HepG2 (cell line): Measurements from ENCODE around the gene LILRB5. TPM values are rescaled to one million over a fixed set of nuclear protein-coding genes. Genes with fewer than 3 reads are reported as not detected.

Experiments used
- ATAD3A ChIP-seq: sonication (generic); formaldehyde crosslinking; IDR thresholded peaks from 2 replicates; pipeline ENCODE4 v1.4.0; 2020; ENCODE audit warnings: missing genetic modification reagents
- EP300 ChIP-seq, 3 experiments: sonication (generic) in 1 of 3; formaldehyde crosslinking in 1 of 3; IDR thresholded peaks; 2 replicates each; pipeline versions ENCODE4 v1.5.1 to v1.6.1; 2011 to 2020; ENCODE audit warnings: low read depth in 2 of 3, low read length in 2 of 3, borderline replicate concordance in 1 of 3, improper control_type of control experiment in 1 of 3, mild to moderate bottlenecking in 1 of 3, missing genetic modification reagents in 1 of 3, moderate library complexity in 1 of 3
- FOXA3 ChIP-seq: IDR thresholded peaks from 2 replicates; pipeline ENCODE4 v1.6.1; 2016; ENCODE audit warnings: missing genetic modification reagents, missing compliant biosample characterization
- FOXO1 ChIP-seq: sonication (generic); formaldehyde crosslinking; IDR thresholded peaks from 2 replicates; pipeline ENCODE4 v1.4.0; 2020; ENCODE audit warnings: missing genetic modification reagents
- GATA4 ChIP-seq: sonication (generic); IDR thresholded peaks from 2 replicates; pipeline ENCODE4 v1.6.1; 2016; ENCODE audit warnings: antibody characterized with exemption, low read depth, borderline replicate concordance
- GTF3A ChIP-seq: sonication (generic); formaldehyde crosslinking; conservative IDR thresholded peaks from 2 replicates; pipeline ENCODE4 v1.4.0; 2020; ENCODE audit warnings: mild to moderate bottlenecking, missing genetic modification reagents
- LCORL ChIP-seq, 2 experiments: fragments of 450-650 bp in 1 of 2; sonication (generic) in 1 of 2; formaldehyde crosslinking in 1 of 2; IDR thresholded peaks; 2 replicates each; pipeline versions ENCODE4 v1.5.0 to v1.6.1; 2017 to 2020; ENCODE audit warnings: antibody characterized with exemption in 1 of 2, missing genetic modification reagents in 1 of 2
- MBD4 ChIP-seq: IDR thresholded peaks from 2 replicates; pipeline ENCODE4 v1.6.1; 2012; ENCODE audit warnings: low read length, inconsistent platforms, borderline replicate concordance
- SOX5 ChIP-seq: IDR thresholded peaks from 2 replicates; pipeline ENCODE4 v1.6.1; 2016; ENCODE audit warnings: borderline replicate concordance
- YEATS2 ChIP-seq: sonication (generic); formaldehyde crosslinking; IDR thresholded peaks from 2 replicates; pipeline ENCODE4 v1.4.0; 2020; ENCODE audit warnings: missing genetic modification reagents, borderline replicate concordance
- ZBTB33 ChIP-seq: sonication (generic); formaldehyde crosslinking; IDR thresholded peaks from 2 replicates; pipeline ENCODE4 v1.4.0; 2020; ENCODE audit warnings: missing genetic modification reagents
- ZMYM3 ChIP-seq: sonication (generic); formaldehyde crosslinking; IDR thresholded peaks from 2 replicates; pipeline ENCODE4 v1.5.1; 2020; ENCODE audit warnings: mild to moderate bottlenecking, missing genetic modification reagents
- ZNF333 ChIP-seq: sonication (generic); formaldehyde crosslinking; IDR thresholded peaks from 2 replicates; pipeline ENCODE4 v1.4.0; 2020; ENCODE audit warnings: mild to moderate bottlenecking, missing genetic modification reagents, borderline replicate concordance
- ZNF547 ChIP-seq: sonication (generic); formaldehyde crosslinking; IDR thresholded peaks from 2 replicates; pipeline ENCODE4 v1.5.1; 2020; ENCODE audit warnings: mild to moderate bottlenecking, missing genetic modification reagents
- ZNF674 ChIP-seq: sonication (generic); formaldehyde crosslinking; IDR thresholded peaks from 2 replicates; pipeline ENCODE4 v1.5.0; 2020; ENCODE audit warnings: low read depth, mild to moderate bottlenecking, missing genetic modification reagents
- ZNF724P ChIP-seq: sonication (generic); formaldehyde crosslinking; IDR thresholded peaks from 2 replicates; pipeline ENCODE4 v1.8.0; 2022; ENCODE audit warnings: missing genetic modification reagents, borderline replicate concordance
- ZNF761 ChIP-seq: sonication (generic); formaldehyde crosslinking; conservative IDR thresholded peaks from 2 replicates; pipeline ENCODE4 v1.4.0; 2020; ENCODE audit warnings: mild to moderate bottlenecking, missing genetic modification reagents
- polyA plus RNA-seq, 8 experiments: library from polyadenylated mRNA; depleted of rRNA in 3 of 8; stranded (reverse) in 7 of 8; unstranded in 1 of 8; fragments of >200 nt; fragmentation: Illumina TruSeq in 4 of 8; extraction: Trizol in 4 of 8; gene quantifications; 2 replicates each; pipeline versions ENCODE4 v1.2.1 to v1.2.3, GENCODE V29; 2011 to 2016; ENCODE audit warnings: low read depth in 4 of 8, missing spikeins in 1 of 8, mixed read lengths in 1 of 8; ENCODE audit not compliant: insufficient read depth in 1 of 8
- total RNA-seq, 5 experiments: library from RNA; depleted of rRNA; stranded (reverse); fragments of >200 nt; fragmentation: Illumina TruSeq; extraction: Trizol; gene quantifications; 2 replicates each; pipeline ENCODE4 v1.2.3, GENCODE V29; 2016; ENCODE audit warnings: low read depth in 1 of 5
- TF ChIP-seq, protein P1 (sequence below): sonication (generic); formaldehyde crosslinking; IDR thresholded peaks from 2 replicates; pipeline ENCODE4 v1.4.0; 2020; ENCODE audit warnings: mild to moderate bottlenecking, low read depth, missing genetic modification reagents
- TF ChIP-seq, protein P2 (sequence below): IDR thresholded peaks from 2 replicates; pipeline ENCODE4 v1.6.1; 2018; ENCODE audit warnings: missing genetic modification reagents
- TF ChIP-seq, protein P3 (sequence below): sonication (generic); formaldehyde crosslinking; IDR thresholded peaks from 2 replicates; pipeline ENCODE4 v1.8.0; 2022; ENCODE audit warnings: missing genetic modification reagents, mild to moderate bottlenecking, borderline replicate concordance
- TF ChIP-seq, protein P4 (sequence below): sonication (generic); formaldehyde crosslinking; IDR thresholded peaks from 2 replicates; pipeline ENCODE4 v1.5.0; 2020; ENCODE audit warnings: mild to moderate bottlenecking, missing genetic modification reagents

LILRB5 gene
- total and polyA plus RNA-seq, 2 of the 13 experiments (the other 11 are each of a cell fraction or from before 2014, with no cell fraction given) = not detected

GRCh38 chr19:54207983-54208783, 48.9 kb downstream of the LILRB5 start (continued):
- TF ChIP-seq FOXA3 (CRISPR knock-in tag) (no peak), SOX5 (CRISPR knock-in tag) (0 out of 2 replicates have a peak, but pooled peaks have one; percentile 32), ZNF674 (CRISPR knock-in tag) (no peak), YEATS2 (CRISPR knock-in tag) (peak; percentile 65; the same call in 1 of the 2 replicates), ZBTB33 (CRISPR knock-in tag) (peak; percentile 79), ZNF724P (0 out of 2 replicates have a peak, but pooled peaks have one; percentile 16), ZNF761 (no peak), GATA4 (0 out of 2 replicates have a peak, but pooled peaks have one; percentile 9), EP300 (IDR thresholded peaks at IDR 0.05; ENCODE audit: low read depth in 2 of 2, low read length in 2 of 2) (peak in 1 of 2 experiments; percentile 17; a peak in 1 of 4 replicates), EP300 (CRISPR knock-in tag; IDR thresholded peaks at IDR 0.05; ENCODE audit: borderline replicate concordance) (no peak), GTF3A (CRISPR knock-in tag) (no peak; the same call in 1 of the 2 replicates), ZNF333 (no peak), LCORL (IDR thresholded peaks at IDR 0.05) (no peak), LCORL (CRISPR knock-in tag; IDR thresholded peaks at IDR 0.05) (no peak), ATAD3A (no peak), FOXO1 (CRISPR knock-in tag) (no peak), ZNF547 (CRISPR knock-in tag) (no peak), MBD4 (0 out of 2 replicates have a peak, but pooled peaks have one; percentile 46), ZMYM3 (CRISPR knock-in tag) (no peak)
- TF ChIP-seq, protein P1, sequence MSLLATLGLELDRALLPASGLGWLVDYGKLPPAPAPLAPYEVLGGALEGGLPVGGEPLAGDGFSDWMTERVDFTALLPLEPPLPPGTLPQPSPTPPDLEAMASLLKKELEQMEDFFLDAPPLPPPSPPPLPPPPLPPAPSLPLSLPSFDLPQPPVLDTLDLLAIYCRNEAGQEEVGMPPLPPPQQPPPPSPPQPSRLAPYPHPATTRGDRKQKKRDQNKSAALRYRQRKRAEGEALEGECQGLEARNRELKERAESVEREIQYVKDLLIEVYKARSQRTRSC (CRISPR knock-in tag) = no peak
- TF ChIP-seq, protein P2, sequence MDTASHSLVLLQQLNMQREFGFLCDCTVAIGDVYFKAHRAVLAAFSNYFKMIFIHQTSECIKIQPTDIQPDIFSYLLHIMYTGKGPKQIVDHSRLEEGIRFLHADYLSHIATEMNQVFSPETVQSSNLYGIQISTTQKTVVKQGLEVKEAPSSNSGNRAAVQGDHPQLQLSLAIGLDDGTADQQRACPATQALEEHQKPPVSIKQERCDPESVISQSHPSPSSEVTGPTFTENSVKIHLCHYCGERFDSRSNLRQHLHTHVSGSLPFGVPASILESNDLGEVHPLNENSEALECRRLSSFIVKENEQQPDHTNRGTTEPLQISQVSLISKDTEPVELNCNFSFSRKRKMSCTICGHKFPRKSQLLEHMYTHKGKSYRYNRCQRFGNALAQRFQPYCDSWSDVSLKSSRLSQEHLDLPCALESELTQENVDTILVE (CRISPR knock-in tag) = no peak; the same call in 1 of the 2 replicates
- TF ChIP-seq, protein P3, sequence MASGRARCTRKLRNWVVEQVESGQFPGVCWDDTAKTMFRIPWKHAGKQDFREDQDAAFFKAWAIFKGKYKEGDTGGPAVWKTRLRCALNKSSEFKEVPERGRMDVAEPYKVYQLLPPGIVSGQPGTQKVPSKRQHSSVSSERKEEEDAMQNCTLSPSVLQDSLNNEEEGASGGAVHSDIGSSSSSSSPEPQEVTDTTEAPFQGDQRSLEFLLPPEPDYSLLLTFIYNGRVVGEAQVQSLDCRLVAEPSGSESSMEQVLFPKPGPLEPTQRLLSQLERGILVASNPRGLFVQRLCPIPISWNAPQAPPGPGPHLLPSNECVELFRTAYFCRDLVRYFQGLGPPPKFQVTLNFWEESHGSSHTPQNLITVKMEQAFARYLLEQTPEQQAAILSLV (CRISPR knock-in tag) = no peak
- TF ChIP-seq, protein P4, sequence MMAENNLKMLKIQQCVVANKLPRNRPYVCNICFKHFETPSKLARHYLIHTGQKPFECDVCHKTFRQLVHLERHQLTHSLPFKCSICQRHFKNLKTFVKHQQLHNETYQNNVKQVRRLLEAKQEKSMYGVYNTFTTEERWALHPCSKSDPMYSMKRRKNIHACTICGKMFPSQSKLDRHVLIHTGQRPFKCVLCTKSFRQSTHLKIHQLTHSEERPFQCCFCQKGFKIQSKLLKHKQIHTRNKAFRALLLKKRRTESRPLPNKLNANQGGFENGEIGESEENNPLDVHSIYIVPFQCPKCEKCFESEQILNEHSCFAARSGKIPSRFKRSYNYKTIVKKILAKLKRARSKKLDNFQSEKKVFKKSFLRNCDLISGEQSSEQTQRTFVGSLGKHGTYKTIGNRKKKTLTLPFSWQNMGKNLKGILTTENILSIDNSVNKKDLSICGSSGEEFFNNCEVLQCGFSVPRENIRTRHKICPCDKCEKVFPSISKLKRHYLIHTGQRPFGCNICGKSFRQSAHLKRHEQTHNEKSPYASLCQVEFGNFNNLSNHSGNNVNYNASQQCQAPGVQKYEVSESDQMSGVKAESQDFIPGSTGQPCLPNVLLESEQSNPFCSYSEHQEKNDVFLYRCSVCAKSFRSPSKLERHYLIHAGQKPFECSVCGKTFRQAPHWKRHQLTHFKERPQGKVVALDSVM (CRISPR knock-in tag) = no peak
